CD8-positive, alpha-beta memory T cell (primary cell): ENCODE results near the gene GPATCH8. TPM values are rescaled to one million over a fixed set of nuclear protein-coding genes. Genes with fewer than 3 reads are reported as not detected.

Experiments used
- CTCF ChIA-PET: fragments of 350-600 bp; sonication (Branson Sonifier 250); formaldehyde crosslinking; loops from one replicate; lab custom pipeline; 2021; ENCODE audit warnings: antibody characterized with exemption; lab: Charles Lee
- POLR2A ChIA-PET: fragments of 350-600 bp; sonication (Branson Sonifier 250); formaldehyde crosslinking; loops from one replicate; lab custom pipeline; 2021; ENCODE audit warnings: antibody characterized with exemption; lab: Charles Lee
- DNase-seq, 5 donors: peaks; one replicate each; pipeline versions ENCODE4 v3.0.0 to v3.0.0-alpha.2; 2020 to 2022; ENCODE audit warnings: mixed read lengths in 1 of 5
- H3K27ac ChIP-seq: one replicate; pipeline ENCODE4 v1.7.0; 2013; ENCODE audit warnings: low read depth, mild to moderate bottlenecking, low read length, moderate library complexity
- H3K27me3 ChIP-seq: 2 replicates; pipeline ENCODE4 v1.7.0; 2013; ENCODE audit warnings: low read length, mild to moderate bottlenecking; ENCODE audit not compliant: insufficient read depth, poor library complexity, severe bottlenecking
- H3K36me3 ChIP-seq: 2 replicates; pipeline ENCODE4 v1.7.0; 2013; ENCODE audit warnings: mild to moderate bottlenecking, low read length, moderate library complexity; ENCODE audit not compliant: insufficient read depth
- H3K4me1 ChIP-seq: 2 replicates; pipeline ENCODE4 v1.7.0; 2013; ENCODE audit warnings: mild to moderate bottlenecking, low read length, moderate library complexity; ENCODE audit not compliant: insufficient read depth
- H3K4me3 ChIP-seq: 2 replicates; pipeline ENCODE4 v1.7.0; 2013; ENCODE audit warnings: mild to moderate bottlenecking, low read length
- H3K9me3 ChIP-seq: 2 replicates; pipeline ENCODE4 v1.7.0; 2013; ENCODE audit warnings: mild to moderate bottlenecking, low read length
- H3K27ac Mint-ChIP-seq, 8 donors: one replicate each; pipeline ENCODE4 v1.8.0; 2020 to 2021; ENCODE audit warnings: mixed read lengths in 8 of 8, mild to moderate bottlenecking in 6 of 8, inconsistent platforms in 3 of 8, moderate library complexity in 3 of 8
- H3K27me3 Mint-ChIP-seq, 2 donors: one replicate each; pipeline ENCODE4 v1.8.0; 2020 to 2021; ENCODE audit warnings: mixed read lengths in 2 of 2, mild to moderate bottlenecking in 1 of 2, moderate library complexity in 1 of 2
- H3K36me3 Mint-ChIP-seq, 3 donors: one replicate each; pipeline ENCODE4 v1.8.0; 2020 to 2021; ENCODE audit warnings: mixed read lengths in 3 of 3, inconsistent platforms in 1 of 3, mild to moderate bottlenecking in 1 of 3
- H3K4me1 Mint-ChIP-seq, 3 donors: one replicate each; pipeline ENCODE4 v1.8.0; 2020 to 2021; ENCODE audit warnings: mixed read lengths in 3 of 3, inconsistent platforms in 1 of 3, mild to moderate bottlenecking in 1 of 3
- H3K4me3 Mint-ChIP-seq, 7 donors: one replicate each; pipeline ENCODE4 v1.8.0; 2020 to 2021; ENCODE audit warnings: mixed read lengths in 7 of 7, mild to moderate bottlenecking in 6 of 7, moderate library complexity in 4 of 7, inconsistent platforms in 2 of 7
- H3K9me3 Mint-ChIP-seq, 5 donors: one replicate each; pipeline ENCODE4 v1.8.0; 2020 to 2022; ENCODE audit warnings: mixed read lengths in 5 of 5, mild to moderate bottlenecking in 3 of 5, moderate library complexity in 2 of 5, inconsistent platforms in 1 of 5
- polyA plus RNA-seq: library from polyadenylated mRNA; unstranded; fragments of 300-500 nt; fragmentation: Illumina TruSeq; gene quantifications from one replicate; pipeline ENCODE4 v1.2.3, GENCODE V29; 2021
- total RNA-seq, 2 experiments: library from RNA; stranded (reverse); gene quantifications; one replicate each; pipeline ENCODE4 v1.2.3, GENCODE V29; 2021

Gene GPATCH8
- total and polyA plus RNA-seq, 3 experiments from 2014 or later = 41.6 to 73.3 (median 43.3) TPM

DNA sequence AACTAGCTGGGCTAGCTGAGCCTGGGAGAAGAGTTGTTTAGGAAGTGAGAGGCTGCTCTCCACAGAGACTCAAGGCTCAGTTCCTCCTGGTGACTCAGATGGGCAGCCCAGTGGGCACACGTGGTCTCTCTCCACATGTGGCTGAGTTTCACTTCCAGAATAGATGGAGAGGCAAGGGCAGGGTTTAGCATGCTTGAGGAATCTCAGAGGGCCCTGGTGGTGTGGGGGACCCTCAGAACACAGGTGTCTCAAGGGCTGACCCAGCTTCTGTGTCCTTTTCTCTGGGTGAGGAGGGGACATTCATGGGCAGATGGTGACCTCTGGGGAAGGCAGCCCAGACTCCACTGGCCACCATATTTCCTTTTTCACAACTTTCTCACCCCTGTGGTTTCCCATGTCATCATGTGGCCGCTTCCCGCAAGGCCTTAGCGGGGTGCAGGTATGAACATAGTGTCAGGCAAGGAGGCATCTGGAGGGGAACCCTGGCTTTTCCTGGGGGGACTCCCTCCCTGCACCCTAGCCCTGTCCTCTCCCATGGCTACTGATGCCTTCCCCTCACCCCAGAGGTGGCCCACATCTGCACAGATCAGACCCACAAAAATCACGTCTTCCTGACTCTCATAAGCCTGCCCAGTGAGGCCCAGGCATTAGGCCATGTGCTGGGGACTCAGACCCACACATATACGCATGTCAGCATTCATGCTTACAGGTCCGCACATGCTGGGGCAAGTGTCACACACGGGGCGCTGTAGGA is 154.8 kb downstream of the GPATCH8 start:
- no peak overlapping the region for H3K4me3 ChIP-seq
- H3K9me3 ChIP-seq = no peaks in the 10 kb centered on the region
- Mint-ChIP-seq H3K27ac (peak overlapping the region in 3 of 8 donors; percentile 38 to 73 (median 70)), H3K27me3 (peaks cover 5% of the 10 kb centered on the region in 2 donors), H3K4me1 (peaks cover 23 to 38% (median 25%) of the 10 kb centered on the region in 3 donors), H3K4me3 (peak overlapping the region in 1 of 7 donors; percentile 55), H3K36me3 (peaks cover 0 to 10% (median 0%) of the 10 kb centered on the region in 3 donors), H3K9me3 (no peaks in the 10 kb centered on the region)
- no peaks in the 10 kb centered on the region for H3K36me3 ChIP-seq
- H3K4me1 ChIP-seq = peaks cover 14% of the 10 kb centered on the region
- DNase-seq = no peak
- CTCF ChIA-PET = interaction anchor here (2.0 kb wide), 1 partner anchor 138 kb away, joined by 8 read pairs; no protein-coding TSS in a partner anchor
- H3K27me3 ChIP-seq = no peaks in the 10 kb centered on the region
- POLR2A ChIA-PET = no interaction called here
- no peak overlapping the region for H3K27ac ChIP-seq

Other genes starting within 250 kb of the GPATCH8 start
- gene SLC4A1, start 235.3 kb downstream of the GPATCH8 start, total RNA-seq = not detected
- not detected for gene SLC4A1, start 235.3 kb downstream of the GPATCH8 start, polyA plus RNA-seq
- not detected for gene RUNDC3A, start 194.8 kb downstream of the GPATCH8 start, total RNA-seq
- not detected for gene RUNDC3A, start 194.8 kb downstream of the GPATCH8 start, polyA plus RNA-seq
- 100 to 1,000 TPM; 159 to 174 TPM for gene SLC25A39, start 178.6 kb downstream of the GPATCH8 start, total RNA-seq
- 133 TPM for gene SLC25A39, start 178.6 kb downstream of the GPATCH8 start, polyA plus RNA-seq
- gene GRN, start 158.1 kb downstream of the GPATCH8 start, total RNA-seq = 10 to 100 TPM; 48.7 to 50.3 TPM
- 56.4 TPM for gene GRN, start 158.1 kb downstream of the GPATCH8 start, polyA plus RNA-seq
- gene FAM171A2, start 139.6 kb downstream of the GPATCH8 start, total RNA-seq = under 1 TPM; 0.33 to 0.35 TPM
- 0.28 TPM for gene FAM171A2, start 139.6 kb downstream of the GPATCH8 start, polyA plus RNA-seq
- under 1 TPM in 1 of 2 experiments, not detected in 1; 0.31 TPM for gene ITGA2B, start 113.8 kb downstream of the GPATCH8 start, total RNA-seq
- gene ITGA2B, start 113.8 kb downstream of the GPATCH8 start, polyA plus RNA-seq = 0.12 TPM
- under 1 TPM in 1 of 2 experiments, not detected in 1; 0.11 TPM for gene FZD2, start 54.1 kb upstream of the GPATCH8 start, total RNA-seq
- not detected for gene FZD2, start 54.1 kb upstream of the GPATCH8 start, polyA plus RNA-seq
- gene MEIOC, start 153.1 kb upstream of the GPATCH8 start, total RNA-seq = under 1 TPM; 0.16 to 0.31 TPM
- 0.09 TPM for gene MEIOC, start 153.1 kb upstream of the GPATCH8 start, polyA plus RNA-seq
- 10 to 100 TPM; 30.6 to 30.9 TPM for gene CCDC43, start 186.4 kb upstream of the GPATCH8 start, total RNA-seq
- gene CCDC43, start 186.4 kb upstream of the GPATCH8 start, polyA plus RNA-seq = 13.0 TPM
- gene DBF4B, start 205.3 kb upstream of the GPATCH8 start, total RNA-seq = 10 to 100 TPM; 15.2 to 16.1 TPM
- gene DBF4B, start 205.3 kb upstream of the GPATCH8 start, polyA plus RNA-seq = 0.75 TPM